Testis (tissue), 3 donors: ENCODE results near the gene ASCC1. TPM values are rescaled to one million over a fixed set of nuclear protein-coding genes. Genes with fewer than 3 reads are reported as not detected.
A peak's percentile ranks its signal among the peaks of the same experiment; 100 is the strongest.

Experiments used
- DNase-seq: peaks from one replicate; pipeline ENCODE4 v3.0.0-alpha.2; 2019
- H3K27ac ChIP-seq, 2 donors: fragments of 200-600 bp; sonication (generic); one replicate each; pipeline ENCODE4 v1.5.1; 2019
- H3K27me3 ChIP-seq: fragments of 200-600 bp; sonication (generic); one replicate; pipeline ENCODE4 v1.5.1; 2019
- H3K36me3 ChIP-seq: fragments of 200-600 bp; sonication (generic); one replicate; pipeline ENCODE4 v1.5.1; 2017; ENCODE audit warnings: low read depth; ENCODE audit errors: missing control alignments
- H3K4me1 ChIP-seq: fragments of 200-600 bp; sonication (generic); one replicate; pipeline ENCODE4 v1.5.1; 2019
- H3K4me3 ChIP-seq, 2 donors: fragments of 200-600 bp; sonication (generic); one replicate each; pipeline ENCODE4 v1.5.1; 2017 to 2019
- H3K9me3 ChIP-seq: fragments of 200-600 bp; sonication (generic); one replicate; pipeline ENCODE4 v1.5.1; 2017
- CTCF ChIP-seq, 3 experiments: fragments of 450-650 bp in 2 of 3; fragments of 200-600 bp in 1 of 3; sonication (generic) in 1 of 3; IDR thresholded peaks; one replicate each; pipeline ENCODE4 v1.5.1; 2016 to 2019; ENCODE audit warnings: antibody characterized with exemption in 3 of 3, mild to moderate bottlenecking in 2 of 3, moderate library complexity in 1 of 3
- POLR2A ChIP-seq: fragments of 450-650 bp; IDR thresholded peaks from one replicate; pipeline ENCODE4 v1.6.1; 2017; ENCODE audit warnings: antibody characterized with exemption, mild to moderate bottlenecking, moderate library complexity
- WGBS, 2 donors: methylation state at CpG; one replicate each; pipeline ENCODE4 v1.1.5; 2018; 5-methylcytosine and 5-hydroxymethylcytosine counted together
- intact Hi-C: fragments of 100-400 bp; cut with DNase I; formaldehyde crosslinking; loops from one replicate; pipeline ENCODE4 v1.15.1; 2023; ENCODE audit warnings: low total_unique reads
- polyA plus RNA-seq: library from polyadenylated mRNA; stranded (reverse); fragments of 350-450 nt; fragmentation: Illumina TruSeq; extraction: RNeasy Lipid Tissue Mini Kit (QIAGEN cat#74804); gene quantifications from one replicate; pipeline ENCODE4 v1.2.3, GENCODE V29; 2014; ENCODE audit warnings: low read depth, low replicate concordance; ENCODE audit not compliant: insufficient read depth
- total RNA-seq, 2 donors: library from RNA; depleted of rRNA; stranded (reverse); fragments of >200 nt; gene quantifications; one replicate each; pipeline ENCODE4 v1.2.3, GENCODE V29; 2016

ASCC1 gene
- total and polyA plus RNA-seq, 3 donors from 2014 or later = 47.4 to 58.3 (median 48.8) TPM

- H3K27ac ChIP-seq = no peak overlapping the region
- 94 to 100% methylated on average over 1 of the region's 1 CpG for WGBS, 2 donors
- intact Hi-C loops = no loop called here
Observed at GRCh38 chr10:72121389-72121788, 94.7 kb downstream of the ASCC1 start.

DNA sequence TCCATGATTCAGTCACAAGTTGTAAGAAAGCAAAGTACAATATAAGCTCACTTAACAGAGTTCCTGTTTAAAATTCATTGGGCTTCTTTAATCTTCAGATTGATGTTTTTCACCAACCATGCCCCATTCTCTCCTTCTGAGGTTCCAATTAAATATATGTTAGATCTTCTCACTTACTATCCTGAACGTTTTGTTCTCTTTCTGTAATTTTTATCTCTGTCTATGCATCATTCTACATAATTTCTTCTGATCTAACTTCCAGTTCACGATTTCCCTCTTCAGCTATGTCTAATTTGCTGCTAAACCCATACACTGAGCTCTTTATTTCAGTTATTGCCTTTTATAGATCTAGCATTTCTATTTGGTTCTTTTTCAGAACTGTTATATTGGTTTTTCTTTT is 99.7 kb downstream of the ASCC1 start:
- H3K27me3 ChIP-seq = no peaks in the 10 kb centered on the region
- TF ChIP-seq POLR2A (no peak), CTCF (IDR thresholded peaks at IDR 0.05) (no peak)
- H3K4me1 ChIP-seq = peaks cover 4% of the 10 kb centered on the region
- no peak overlapping the region for H3K4me3 ChIP-seq
- no peaks in the 10 kb centered on the region for H3K36me3 ChIP-seq
- H3K9me3 ChIP-seq = no peaks in the 10 kb centered on the region
- DNase-seq = no peak
- peak overlapping the region in 1 of 2 donors; percentile 28 for H3K27ac ChIP-seq
- WGBS, 2 donors = 79 to 81% methylated on average over 2 of the region's 2 CpGs
- intact Hi-C loops = no loop called here

More at GRCh38 chr10:72121389-72121788, 94.7 kb downstream of the ASCC1 start:
- TF ChIP-seq POLR2A = no peak
- TF ChIP-seq CTCF (IDR thresholded peaks at IDR 0.05) = no peak
- H3K9me3 ChIP-seq = no peaks in the 10 kb centered on the region
- H3K36me3 ChIP-seq = no peaks in the 10 kb centered on the region
- peaks cover 19% of the 10 kb centered on the region for H3K4me1 ChIP-seq
- no peaks in the 10 kb centered on the region for H3K27me3 ChIP-seq
- DNase-seq = no peak
- H3K4me3 ChIP-seq = no peak overlapping the region

DNA sequence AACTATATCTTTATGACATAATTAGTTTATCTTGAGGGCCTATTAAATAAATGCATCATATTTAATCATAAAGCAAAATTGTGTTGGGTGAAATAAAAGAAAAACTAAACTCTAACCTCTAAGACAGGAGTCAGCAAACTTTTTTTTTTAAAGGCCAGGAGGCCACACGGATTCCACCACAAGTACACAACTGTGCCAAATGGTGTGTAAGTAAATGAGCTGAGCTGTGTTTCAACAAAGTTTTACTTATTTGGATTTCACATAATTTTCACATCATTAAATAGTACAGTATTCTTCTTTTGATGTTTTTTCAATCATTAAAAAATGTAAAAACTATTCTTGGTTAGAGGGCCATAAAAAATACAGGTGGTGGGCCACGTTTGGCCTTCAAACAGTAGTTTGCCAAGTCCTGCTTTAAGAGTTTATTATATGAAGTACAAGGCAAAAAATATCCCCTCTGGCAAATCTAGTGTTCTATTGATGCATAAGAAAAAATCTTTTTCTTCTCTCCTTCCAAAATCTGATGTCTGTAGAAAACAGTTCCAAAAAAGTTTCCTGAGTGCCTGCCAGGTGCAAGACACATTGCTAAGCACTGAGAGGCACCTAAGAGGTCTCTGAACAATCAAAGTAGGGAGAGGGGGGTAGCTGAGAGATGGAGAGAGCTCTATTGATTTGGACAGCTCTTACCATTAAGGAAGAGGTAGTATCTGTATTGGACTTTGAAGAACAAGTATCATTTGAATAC is 101.2 kb downstream of the ASCC1 start:
- peaks cover 5% of the 10 kb centered on the region for H3K4me1 ChIP-seq
- TF ChIP-seq POLR2A (no peak), CTCF (IDR thresholded peaks at IDR 0.05) (no peak)
- H3K4me3 ChIP-seq = no peak overlapping the region
- peak overlapping the region in 1 of 2 donors; percentile 39 for H3K27ac ChIP-seq
- no peak for DNase-seq
- H3K36me3 ChIP-seq = no peaks in the 10 kb centered on the region
- H3K27me3 ChIP-seq = no peaks in the 10 kb centered on the region
- H3K9me3 ChIP-seq = no peaks in the 10 kb centered on the region
- 53 to 62% methylated on average over 2 of the region's 2 CpGs for WGBS, 2 donors
- intact Hi-C loops = no loop called here

- H3K27me3 ChIP-seq = no peaks in the 10 kb centered on the region
- WGBS, 2 donors = 86 to 92% methylated on average over 11 of the region's 11 CpGs
- intact Hi-C loops = no loop called here
Observed at GRCh38 chr10:72110673-72111401, 105.2 kb downstream of the ASCC1 start.

More at GRCh38 chr10:72110673-72111401, 105.2 kb downstream of the ASCC1 start:
- DNase-seq = no peak
- no peak overlapping the region for H3K4me3 ChIP-seq
- no peaks in the 10 kb centered on the region for H3K9me3 ChIP-seq
- TF ChIP-seq POLR2A = no peak
- no peak for TF ChIP-seq CTCF (IDR thresholded peaks at IDR 0.05)
- peaks cover 27% of the 10 kb centered on the region for H3K4me1 ChIP-seq
- no peaks in the 10 kb centered on the region for H3K36me3 ChIP-seq
- no peak overlapping the region for H3K27ac ChIP-seq
